Breast epithelium (tissue), 3 donors: ENCODE data around the gene DLK1.

Source experiments
- POLR2A ChIP-seq: fragments of 450-650 bp; IDR thresholded peaks from one replicate; pipeline ENCODE4 v1.6.1; 2016; ENCODE audit warnings: antibody characterized with exemption, mild to moderate bottlenecking, moderate library complexity
- POLR2AphosphoS5 ChIP-seq, 3 donors: sonication (generic); formaldehyde crosslinking; IDR thresholded peaks; one replicate each; pipeline ENCODE4 v1.6.1; 2017; ENCODE audit warnings: antibody characterized with exemption in 3 of 3
- TF ChIP-seq, protein P1 (sequence below), 3 donors: fragments of 450-650 bp; IDR thresholded peaks; one replicate each; pipeline ENCODE4 v1.5.1; 2016 to 2017; ENCODE audit warnings: antibody characterized with exemption in 3 of 3, mild to moderate bottlenecking in 3 of 3, moderate library complexity in 3 of 3

DNA sequence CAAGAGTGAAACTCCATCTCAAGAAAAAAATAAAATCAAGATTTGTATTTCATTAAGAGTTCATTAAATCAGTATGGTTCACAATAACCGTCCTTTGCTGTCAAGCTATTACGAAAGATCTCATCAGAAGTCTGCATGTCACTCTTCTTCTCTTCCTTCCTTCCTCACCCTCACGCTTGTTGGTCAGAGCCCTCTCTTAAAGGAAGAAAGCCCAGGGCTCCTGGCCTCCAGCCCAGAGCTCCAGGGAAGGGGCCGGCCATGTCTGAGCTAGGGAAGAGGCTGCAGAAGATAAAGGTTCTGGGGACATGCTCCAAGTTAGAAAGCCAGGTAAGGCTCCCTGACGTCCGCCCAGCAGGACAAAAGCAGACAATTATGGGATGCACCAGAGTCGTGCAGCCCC lies 43.1 kb upstream of the DLK1 start:
- TF ChIP-seq, protein P1, sequence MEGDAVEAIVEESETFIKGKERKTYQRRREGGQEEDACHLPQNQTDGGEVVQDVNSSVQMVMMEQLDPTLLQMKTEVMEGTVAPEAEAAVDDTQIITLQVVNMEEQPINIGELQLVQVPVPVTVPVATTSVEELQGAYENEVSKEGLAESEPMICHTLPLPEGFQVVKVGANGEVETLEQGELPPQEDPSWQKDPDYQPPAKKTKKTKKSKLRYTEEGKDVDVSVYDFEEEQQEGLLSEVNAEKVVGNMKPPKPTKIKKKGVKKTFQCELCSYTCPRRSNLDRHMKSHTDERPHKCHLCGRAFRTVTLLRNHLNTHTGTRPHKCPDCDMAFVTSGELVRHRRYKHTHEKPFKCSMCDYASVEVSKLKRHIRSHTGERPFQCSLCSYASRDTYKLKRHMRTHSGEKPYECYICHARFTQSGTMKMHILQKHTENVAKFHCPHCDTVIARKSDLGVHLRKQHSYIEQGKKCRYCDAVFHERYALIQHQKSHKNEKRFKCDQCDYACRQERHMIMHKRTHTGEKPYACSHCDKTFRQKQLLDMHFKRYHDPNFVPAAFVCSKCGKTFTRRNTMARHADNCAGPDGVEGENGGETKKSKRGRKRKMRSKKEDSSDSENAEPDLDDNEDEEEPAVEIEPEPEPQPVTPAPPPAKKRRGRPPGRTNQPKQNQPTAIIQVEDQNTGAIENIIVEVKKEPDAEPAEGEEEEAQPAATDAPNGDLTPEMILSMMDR (IDR thresholded peaks at IDR 0.05), result no peak
- TF ChIP-seq POLR2A, result no peak
- TF ChIP-seq POLR2AphosphoS5 (IDR thresholded peaks at IDR 0.05), result no peak
